ENCODE measurements around the gene ZNF277.

ZNF277 gene

GRCh38 chr7:112172870-112173567 lies 33.5 kb upstream of the ZNF277 start:
- TF ChIP-seq JUND (IDR thresholded peaks at IDR 0.05; ENCODE audit: low read depth): no peak
- no peak for DNase-seq (ENCODE audit: low read depth in 1 of 2, low spot score in 1 of 2)
- in situ Hi-C loops (cut with HindIII; ENCODE audit: low pct_unique_long_range_greater_than_20kb, low sequenced_read_pairs): no loop called here

- no peak for DNase-seq (ENCODE audit: low read depth in 1 of 2, low spot score in 1 of 2)
- in situ Hi-C loops (cut with HindIII; ENCODE audit: low pct_unique_long_range_greater_than_20kb, low sequenced_read_pairs): no loop called here
- no peak for TF ChIP-seq JUND (IDR thresholded peaks at IDR 0.05; ENCODE audit: low read depth)
These were observed 33.0 kb upstream of the ZNF277 start for GRCh38 chr7:112173568-112173905.

- in situ Hi-C loops (cut with HindIII; ENCODE audit: low pct_unique_long_range_greater_than_20kb, low sequenced_read_pairs): no loop called here
- no peak for TF ChIP-seq JUND (IDR thresholded peaks at IDR 0.05; ENCODE audit: low read depth)
- DNase-seq (ENCODE audit: low read depth in 1 of 2, low spot score in 1 of 2): no peak
These were observed 32.3 kb upstream of the ZNF277 start for GRCh38 chr7:112174192-112174591.

- in situ Hi-C loops (cut with HindIII; ENCODE audit: low pct_unique_long_range_greater_than_20kb, low sequenced_read_pairs): no loop called here
- DNase-seq (ENCODE audit: low read depth in 1 of 2, low spot score in 1 of 2): no peak
- no peak for TF ChIP-seq JUND (IDR thresholded peaks at IDR 0.05; ENCODE audit: low read depth)
These were observed 30.3 kb upstream of the ZNF277 start for GRCh38 chr7:112176241-112176640.

GRCh38 chr7:112176693-112177415 lies 29.6 kb upstream of the ZNF277 start:
- in situ Hi-C loops (cut with HindIII; ENCODE audit: low pct_unique_long_range_greater_than_20kb, low sequenced_read_pairs): no loop called here
- no peak for DNase-seq (ENCODE audit: low read depth in 1 of 2, low spot score in 1 of 2)
- no peak for TF ChIP-seq JUND (IDR thresholded peaks at IDR 0.05; ENCODE audit: low read depth)

- no peak for DNase-seq (ENCODE audit: low read depth in 1 of 2, low spot score in 1 of 2)
- in situ Hi-C loops (cut with HindIII; ENCODE audit: low pct_unique_long_range_greater_than_20kb, low sequenced_read_pairs): no loop called here
- TF ChIP-seq JUND (IDR thresholded peaks at IDR 0.05; ENCODE audit: low read depth): no peak
These were observed 26.3 kb upstream of the ZNF277 start for GRCh38 chr7:112180223-112180622.

GRCh38 chr7:112182749-112183148 lies 23.7 kb upstream of the ZNF277 start:
- no peak for DNase-seq (ENCODE audit: low read depth in 1 of 2, low spot score in 1 of 2)
- in situ Hi-C loops (cut with HindIII; ENCODE audit: low pct_unique_long_range_greater_than_20kb, low sequenced_read_pairs): no loop called here
- TF ChIP-seq JUND (IDR thresholded peaks at IDR 0.05; ENCODE audit: low read depth): no peak

GRCh38 chr7:112183266-112183665 lies 23.2 kb upstream of the ZNF277 start:
- in situ Hi-C loops (cut with HindIII; ENCODE audit: low pct_unique_long_range_greater_than_20kb, low sequenced_read_pairs): no loop called here
- no peak for TF ChIP-seq JUND (IDR thresholded peaks at IDR 0.05; ENCODE audit: low read depth)
- no peak for DNase-seq (ENCODE audit: low read depth in 1 of 2, low spot score in 1 of 2)

GRCh38 chr7:112184455-112184854 lies 22.0 kb upstream of the ZNF277 start:
- no peak for TF ChIP-seq JUND (IDR thresholded peaks at IDR 0.05; ENCODE audit: low read depth)
- no peak for DNase-seq (ENCODE audit: low read depth in 1 of 2, low spot score in 1 of 2)
- in situ Hi-C loops (cut with HindIII; ENCODE audit: low pct_unique_long_range_greater_than_20kb, low sequenced_read_pairs): no loop called here

- no peak for DNase-seq (ENCODE audit: low read depth in 1 of 2, low spot score in 1 of 2)
- in situ Hi-C loops (cut with HindIII; ENCODE audit: low pct_unique_long_range_greater_than_20kb, low sequenced_read_pairs): no loop called here
These were observed 21.3 kb upstream of the ZNF277 start for GRCh38 chr7:112185005-112185834.

GRCh38 chr7:112186300-112186699 lies 20.2 kb upstream of the ZNF277 start:
- no peak for DNase-seq (ENCODE audit: low read depth in 1 of 2, low spot score in 1 of 2)
- in situ Hi-C loops (cut with HindIII; ENCODE audit: low pct_unique_long_range_greater_than_20kb, low sequenced_read_pairs): no loop called here
- no peak for TF ChIP-seq JUND (IDR thresholded peaks at IDR 0.05; ENCODE audit: low read depth)

More at GRCh38 chr7:112185005-112185834, 21.3 kb upstream of the ZNF277 start:
- no peak for TF ChIP-seq JUND (IDR thresholded peaks at IDR 0.05; ENCODE audit: low read depth)

- in situ Hi-C loops (cut with HindIII; ENCODE audit: low pct_unique_long_range_greater_than_20kb, low sequenced_read_pairs): no loop called here
- no peak for DNase-seq (ENCODE audit: low read depth in 1 of 2, low spot score in 1 of 2)
- TF ChIP-seq JUND (IDR thresholded peaks at IDR 0.05; ENCODE audit: low read depth): no peak
These were observed 18.2 kb upstream of the ZNF277 start for GRCh38 chr7:112188257-112188656.

GRCh38 chr7:112189691-112190090 lies 16.8 kb upstream of the ZNF277 start:
- no peak for DNase-seq (ENCODE audit: low read depth in 1 of 2, low spot score in 1 of 2)
- no peak for TF ChIP-seq JUND (IDR thresholded peaks at IDR 0.05; ENCODE audit: low read depth)
- in situ Hi-C loops (cut with HindIII; ENCODE audit: low pct_unique_long_range_greater_than_20kb, low sequenced_read_pairs): no loop called here

All from T47D (cell line).